OCI-LY1 (cell line): Measurements from ENCODE around the gene SDK1.

Source experiments
- H2AFZ ChIP-seq: fragments of 200-600 bp; sonication (generic), shearing (Covaris generic); 2 replicates; pipeline ENCODE4 v1.6.0; 2014; ENCODE audit warnings: antibody characterized with exemption, mild to moderate bottlenecking, low read length
- H3F3A ChIP-seq: fragments of 200-600 bp; sonication (generic), shearing (Covaris generic); 2 replicates; pipeline ENCODE4 v1.6.0; 2014; ENCODE audit warnings: mild to moderate bottlenecking, antibody characterized with exemption, low read length, moderate library complexity; ENCODE audit not compliant: insufficient read depth
- H3K27ac ChIP-seq: fragments of 200-600 bp; sonication (generic); 2 replicates; pipeline ENCODE4 v1.5.1; 2014; ENCODE audit warnings: low read length, mixed run types, mild to moderate bottlenecking, low read depth; ENCODE audit not compliant: poor library complexity, severe bottlenecking
- H3K27me3 ChIP-seq: fragments of 200-600 bp; sonication (generic); 2 replicates; pipeline ENCODE4 v1.6.0; 2014; ENCODE audit warnings: antibody characterized with exemption, mild to moderate bottlenecking, low read length, moderate library complexity; ENCODE audit not compliant: insufficient read depth
- H3K36me3 ChIP-seq: fragments of 200-600 bp; sonication (generic); 2 replicates; pipeline ENCODE4 v1.6.1; 2014; ENCODE audit warnings: mild to moderate bottlenecking, antibody characterized with exemption, low read length, moderate library complexity, mixed read lengths; ENCODE audit not compliant: insufficient read depth
- H3K4me1 ChIP-seq: fragments of 200-600 bp; sonication (generic); 2 replicates; pipeline ENCODE4 v1.5.1; 2014; ENCODE audit warnings: mild to moderate bottlenecking, low read length, moderate library complexity; ENCODE audit not compliant: insufficient read depth, severe bottlenecking
- H3K4me2 ChIP-seq: fragments of 200-600 bp; sonication (generic), shearing (Covaris generic); 2 replicates; pipeline ENCODE4 v1.6.1; 2014; ENCODE audit warnings: low read length
- H3K4me3 ChIP-seq: fragments of 200-600 bp; sonication (generic); 2 replicates; pipeline ENCODE4 v1.5.1; 2014; ENCODE audit warnings: low read length, low read depth, mild to moderate bottlenecking, mixed read lengths; ENCODE audit not compliant: poor library complexity, severe bottlenecking
- H3K79me2 ChIP-seq: fragments of 200-600 bp; shearing (Covaris generic); 2 replicates; pipeline ENCODE4 v1.6.1; 2016; ENCODE audit warnings: mixed run types, low read length, mixed read lengths; ENCODE audit not compliant: insufficient read depth
- H3K9ac ChIP-seq: fragments of 200-600 bp; sonication (generic), shearing (Covaris generic); 2 replicates; pipeline ENCODE4 v1.6.1; 2014; ENCODE audit warnings: mild to moderate bottlenecking, low read length, mixed read lengths
- H3K9me2 ChIP-seq: fragments of 200-600 bp; sonication (generic), shearing (Covaris generic); 2 replicates; pipeline ENCODE4 v1.6.1; 2014; ENCODE audit warnings: low read depth, mild to moderate bottlenecking, low read length, mixed read lengths
- H3K9me3 ChIP-seq: fragments of 200-600 bp; shearing (Covaris generic); 2 replicates; pipeline ENCODE4 v1.6.1; 2014; ENCODE audit warnings: low read length, mixed read lengths
- H4K20me1 ChIP-seq: fragments of 200-600 bp; sonication (generic), shearing (Covaris generic); 2 replicates; pipeline ENCODE4 v1.6.0; 2016; ENCODE audit warnings: mild to moderate bottlenecking, low read length; ENCODE audit not compliant: insufficient read depth
- CTCF ChIP-seq: fragments of 200-600 bp; sonication (generic), shearing (Covaris generic); IDR thresholded peaks from 2 replicates; pipeline ENCODE4 v1.5.1; 2017; ENCODE audit warnings: mild to moderate bottlenecking, antibody characterized with exemption, low read length, moderate library complexity, mixed read lengths
- EZH2 ChIP-seq: fragments of 200-600 bp; sonication (generic), shearing (Covaris generic); IDR thresholded peaks from 2 replicates; pipeline ENCODE4 v1.8.0; 2017; ENCODE audit warnings: borderline replicate concordance, mixed run types, mild to moderate bottlenecking, antibody characterized with exemption, low read length, moderate library complexity, mixed read lengths

Gene SDK1

DNA sequence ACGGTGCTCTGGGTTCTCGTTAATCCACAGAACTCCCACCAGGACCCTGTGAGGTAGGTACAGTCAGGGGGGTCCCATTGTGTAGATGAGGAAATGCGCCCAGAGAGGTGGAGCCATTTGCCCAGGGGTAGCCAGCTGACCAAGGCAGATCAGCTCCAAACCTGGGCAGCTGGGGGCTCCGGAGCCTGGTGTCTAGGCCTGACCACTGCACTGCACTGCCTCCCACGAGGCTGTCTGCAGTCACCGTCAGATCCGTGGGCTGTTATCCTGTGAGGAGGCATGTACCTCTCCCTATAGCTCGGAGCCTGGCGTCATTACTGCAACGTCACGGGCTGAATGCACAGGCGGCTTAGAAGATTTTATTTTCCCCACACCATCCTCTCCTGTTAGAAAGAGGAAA is 969.2 kb downstream of the SDK1 start:
- H3K36me3 ChIP-seq = no peaks in the 10 kb centered on the region
- no peaks in the 10 kb centered on the region for H3K79me2 ChIP-seq
- H4K20me1 ChIP-seq = no peaks in the 10 kb centered on the region
- H3K27me3 ChIP-seq = no peaks in the 10 kb centered on the region
- no peak overlapping the region for H3K4me3 ChIP-seq
- no peak overlapping the region for H3K9ac ChIP-seq
- H3F3A ChIP-seq = no peaks in the 10 kb centered on the region
- no peak overlapping the region for H3K27ac ChIP-seq
- no peaks in the 10 kb centered on the region for H3K9me2 ChIP-seq
- H3K4me2 ChIP-seq = no peak overlapping the region
- no peak overlapping the region for H2AFZ ChIP-seq
- H3K4me1 ChIP-seq = no peaks in the 10 kb centered on the region
- TF ChIP-seq CTCF = no peak
- no peak for TF ChIP-seq EZH2
- H3K9me3 ChIP-seq = no peaks in the 10 kb centered on the region

- Histone ChIP-seq H3K9me3 (no peaks in the 10 kb centered on the region), H3K27ac (no peak overlapping the region), H3K9ac (no peak overlapping the region), H3K4me2 (no peak overlapping the region), H3K4me3 (no peak overlapping the region), H3K9me2 (no peaks in the 10 kb centered on the region), H2AFZ (no peak overlapping the region), H3K79me2 (no peaks in the 10 kb centered on the region), H3K4me1 (no peaks in the 10 kb centered on the region), H4K20me1 (no peaks in the 10 kb centered on the region), H3K36me3 (no peaks in the 10 kb centered on the region), H3F3A (no peaks in the 10 kb centered on the region), H3K27me3 (no peaks in the 10 kb centered on the region)
- TF ChIP-seq EZH2 (no peak), CTCF (no peak)
Observed at GRCh38 chr7:4270941-4271715, 970.1 kb downstream of the SDK1 start.

- no peaks in the 10 kb centered on the region for H4K20me1 ChIP-seq
- H3K4me3 ChIP-seq = no peak overlapping the region
- H3K4me2 ChIP-seq = no peak overlapping the region
- no peaks in the 10 kb centered on the region for H3K4me1 ChIP-seq
- H2AFZ ChIP-seq = no peak overlapping the region
- no peak overlapping the region for H3K9ac ChIP-seq
- H3K79me2 ChIP-seq = no peaks in the 10 kb centered on the region
- H3K27ac ChIP-seq = no peak overlapping the region
- H3K9me3 ChIP-seq = no peaks in the 10 kb centered on the region
- no peaks in the 10 kb centered on the region for H3K27me3 ChIP-seq
- no peaks in the 10 kb centered on the region for H3F3A ChIP-seq
- H3K36me3 ChIP-seq = no peaks in the 10 kb centered on the region
- no peaks in the 10 kb centered on the region for H3K9me2 ChIP-seq
- TF ChIP-seq CTCF (no peak), EZH2 (no peak)
Observed at GRCh38 chr7:4271716-4272015, 970.6 kb downstream of the SDK1 start.
